H1 (cell line): ENCODE measurements around the gene COL4A2. TPM values are rescaled to one million over a fixed set of nuclear protein-coding genes. Genes with fewer than 3 reads are reported as not detected.

Experiments
- CTCF ChIA-PET: fragments of 300-600 bp; sonication (Branson Sonifier 250); formaldehyde crosslinking; loops from one replicate; lab custom pipeline; 2021; ENCODE audit not compliant: partially characterized antibody; lab: Charles Lee
- POLR2A ChIA-PET: fragments of 300-600 bp; sonication (Branson Sonifier 250); formaldehyde crosslinking; loops from one replicate; lab custom pipeline; 2021; ENCODE audit warnings: inconsistent platforms; ENCODE audit not compliant: partially characterized antibody; lab: Charles Lee
- DNase-seq, 2 experiments: peaks; one replicate each; pipeline versions ENCODE4 v3.0.0 to v3.0.0-alpha.2; 2010 to 2022; ENCODE audit warnings: low spot score in 2 of 2, low read depth in 1 of 2, mixed read lengths in 1 of 2
- FAIRE-seq: peaks from 2 replicates; lab custom pipeline; 2011; peaks lifted over from hg19 to GRCh38; lab: Jason Lieb, UNC
- H2AFZ ChIP-seq: 2 replicates; pipeline ENCODE4 v1.8.1; 2012; ENCODE audit warnings: low read length, inconsistent platforms
- H2AK5ac ChIP-seq: 2 replicates; pipeline ENCODE4 v1.6.1; 2013; ENCODE audit warnings: low read depth, low read length
- H2BK120ac ChIP-seq: replicated peaks from 2 replicates; pipeline ENCODE3; 2013; ENCODE audit warnings: low read depth, low read length, inconsistent platforms
- H2BK12ac ChIP-seq: 2 replicates; pipeline ENCODE4 v1.6.1; 2013; ENCODE audit warnings: low read depth, low read length
- H2BK15ac ChIP-seq: 2 replicates; pipeline ENCODE4 v1.6.1; 2013; ENCODE audit warnings: low read length
- H2BK20ac ChIP-seq: 2 replicates; pipeline ENCODE4 v1.6.1; 2013; ENCODE audit warnings: low read length
- H2BK5ac ChIP-seq: 2 replicates; pipeline ENCODE4 v1.6.1; 2013; ENCODE audit warnings: low read depth, low read length
- H3K14ac ChIP-seq: 2 replicates; pipeline ENCODE4 v1.6.1; 2013; ENCODE audit warnings: inconsistent platforms; ENCODE audit not compliant: insufficient read length
- H3K18ac ChIP-seq: 2 replicates; pipeline ENCODE4 v1.6.1; 2013; ENCODE audit warnings: low read length; ENCODE audit errors: extremely low read depth
- H3K23ac ChIP-seq: 2 replicates; pipeline ENCODE4 v1.6.1; 2013; ENCODE audit warnings: inconsistent platforms; ENCODE audit not compliant: insufficient read length
- H3K23me2 ChIP-seq: 2 replicates; pipeline ENCODE4 v1.6.1; 2013; ENCODE audit warnings: low read depth, low read length
- H3K27ac ChIP-seq: 2 replicates; pipeline ENCODE4 v1.6.1; 2011; ENCODE audit warnings: low read depth, low read length, inconsistent platforms
- H3K27me3 ChIP-seq, 4 experiments: replicated peaks in 1 of 4; 1 replicate in 1 of 4; 2 replicates in 3 of 4; pipeline versions ENCODE4 v1.6.1 to v1.8.1; 2011 to 2013; ENCODE audit warnings: low read length in 3 of 4, mild to moderate bottlenecking in 3 of 4, inconsistent platforms in 2 of 4, mixed read lengths in 2 of 4, moderate library complexity in 1 of 4; ENCODE audit not compliant: control insufficient read depth in 3 of 4, insufficient read depth in 3 of 4; ENCODE audit errors: extremely low read depth in 1 of 4
- H3K36me3 ChIP-seq, 4 experiments: 2 replicates each; pipeline versions ENCODE4 v1.6.1 to v1.8.1; 2011 to 2013; ENCODE audit warnings: mild to moderate bottlenecking in 4 of 4, low read length in 3 of 4, moderate library complexity in 2 of 4, control low read depth in 1 of 4, inconsistent platforms in 1 of 4; ENCODE audit not compliant: insufficient read depth in 4 of 4, control insufficient read depth in 2 of 4
- H3K4ac ChIP-seq: replicated peaks from 2 replicates; pipeline ENCODE3; 2013; ENCODE audit warnings: low read length, low read depth, mixed read lengths, inconsistent platforms; ENCODE audit not compliant: insufficient read length
- H3K4me1 ChIP-seq, 4 experiments: replicated peaks in 1 of 4; 1 replicate in 1 of 4; 2 replicates in 3 of 4; pipeline versions ENCODE4 v1.6.1 to v1.8.1; 2011 to 2013; ENCODE audit warnings: low read length in 3 of 4, inconsistent platforms in 2 of 4, mixed read lengths in 1 of 4; ENCODE audit not compliant: insufficient read depth in 4 of 4, control insufficient read depth in 3 of 4
- H3K4me2 ChIP-seq, 2 experiments: 2 replicates each; pipeline versions ENCODE4 v1.6.1 to v1.8.1; 2011 to 2013; ENCODE audit warnings: low read depth in 2 of 2, low read length in 2 of 2, control low read depth in 1 of 2, inconsistent platforms in 1 of 2, mild to moderate bottlenecking in 1 of 2; ENCODE audit not compliant: insufficient read depth in 1 of 2
- H3K4me3 ChIP-seq, 4 experiments: fragments of 200-600, 300-600 bp in 1 of 4; sonication (generic), shearing (Covaris generic), sonication (Bioruptor Twin) in 1 of 4; 2 replicates each; pipeline versions ENCODE4 v1.5.1 to v1.8.1; 2011 to 2016; ENCODE audit warnings: low read length in 4 of 4, low read depth in 3 of 4, control low read depth in 2 of 4, inconsistent platforms in 2 of 4, mild to moderate bottlenecking in 2 of 4, mixed read lengths in 1 of 4, moderate library complexity in 1 of 4; ENCODE audit not compliant: insufficient read depth in 2 of 4; ENCODE audit errors: extremely low read depth in 1 of 4
- H3K56ac ChIP-seq: replicated peaks from 2 replicates; pipeline ENCODE3; 2013; ENCODE audit warnings: low read depth, mild to moderate bottlenecking, mixed read lengths, low read length, inconsistent platforms; ENCODE audit not compliant: insufficient read length
- H3K79me1 ChIP-seq: 2 replicates; pipeline ENCODE4 v1.6.1; 2013; ENCODE audit warnings: low read depth, low read length, control low read depth
- H3K79me2 ChIP-seq, 2 experiments: 2 replicates each; pipeline versions ENCODE4 v1.6.1 to v1.8.1; 2012 to 2013; ENCODE audit warnings: low read length in 2 of 2, mild to moderate bottlenecking in 2 of 2, inconsistent platforms in 1 of 2; ENCODE audit not compliant: insufficient read depth in 2 of 2, control insufficient read depth in 1 of 2
- H3K9ac ChIP-seq, 4 experiments: replicated peaks in 1 of 4; 1 replicate in 1 of 4; 2 replicates in 3 of 4; pipeline versions ENCODE4 v1.6.1 to v1.8.1; 2011 to 2013; ENCODE audit warnings: low read depth in 3 of 4, low read length in 3 of 4, control low read depth in 2 of 4, mild to moderate bottlenecking in 2 of 4, moderate library complexity in 2 of 4, inconsistent platforms in 1 of 4; ENCODE audit errors: extremely low read depth in 1 of 4
- H3K9me3 ChIP-seq, 2 experiments: 2 replicates each; pipeline versions ENCODE4 v1.6.1 to v1.8.1; 2012 to 2013; ENCODE audit warnings: mild to moderate bottlenecking in 2 of 2, moderate library complexity in 2 of 2, control low read depth in 1 of 2, inconsistent platforms in 1 of 2, low read depth in 1 of 2, low read length in 1 of 2, mixed read lengths in 1 of 2; ENCODE audit not compliant: insufficient read depth in 2 of 2
- H4K20me1 ChIP-seq, 2 experiments: replicated peaks in 1 of 2; 2 replicates each; pipeline versions ENCODE3 to v1.8.1; 2011 to 2013; ENCODE audit warnings: inconsistent platforms in 2 of 2, low read length in 2 of 2, mild to moderate bottlenecking in 1 of 2; ENCODE audit not compliant: insufficient read depth in 2 of 2, control insufficient read depth in 1 of 2
- H4K5ac ChIP-seq: 2 replicates; pipeline ENCODE4 v1.6.1; 2013; ENCODE audit warnings: low read length, low read depth, mixed read lengths, inconsistent platforms; ENCODE audit not compliant: insufficient read length
- H4K8ac ChIP-seq: 2 replicates; pipeline ENCODE4 v1.8.0; 2013; ENCODE audit warnings: mild to moderate bottlenecking, moderate library complexity, low read length, inconsistent platforms; ENCODE audit not compliant: insufficient read depth; ENCODE audit errors: extremely low read depth
- H4K91ac ChIP-seq: replicated peaks from 2 replicates; pipeline ENCODE3; 2013; ENCODE audit warnings: low read length, mixed read lengths, inconsistent platforms; ENCODE audit not compliant: insufficient read length
- BCL11A ChIP-seq, 2 experiments: IDR thresholded peaks; one replicate each; pipeline ENCODE4 v1.6.1; 2011; ENCODE audit warnings: low read depth in 2 of 2, low read length in 2 of 2, mild to moderate bottlenecking in 2 of 2
- CTBP2 ChIP-seq: IDR thresholded peaks from 2 replicates; pipeline ENCODE4 v1.7.0; 2011; ENCODE audit warnings: borderline replicate concordance, mild to moderate bottlenecking, moderate library complexity, mixed read lengths, low read length; ENCODE audit not compliant: insufficient read depth, insufficient read length
- FOSL1 ChIP-seq: IDR thresholded peaks from 2 replicates; pipeline ENCODE4 v1.6.1; 2011; ENCODE audit warnings: mild to moderate bottlenecking, low read depth, low read length, moderate library complexity; ENCODE audit not compliant: insufficient read depth
- HDAC6 ChIP-seq: IDR thresholded peaks from one replicate; pipeline ENCODE4 v1.7.1; 2012; ENCODE audit warnings: low read depth, mild to moderate bottlenecking, inconsistent platforms, low read length, moderate library complexity
- NRF1 ChIP-seq: IDR thresholded peaks from 2 replicates; pipeline ENCODE4 v1.6.1; 2011; ENCODE audit warnings: mild to moderate bottlenecking, low read depth, low read length, improper control_type of control experiment
- POLR2A ChIP-seq, 2 experiments: IDR thresholded peaks; 1 replicate in 1 of 2; 2 replicates in 1 of 2; pipeline ENCODE4 v1.6.1; 2011; ENCODE audit warnings: low read depth in 2 of 2, low read length in 2 of 2, mild to moderate bottlenecking in 2 of 2; ENCODE audit errors: control extremely low read depth in 1 of 2
- TAF7 ChIP-seq: optimal IDR thresholded peaks from 2 replicates; pipeline ENCODE3; 2011; ENCODE audit warnings: low read depth, mild to moderate bottlenecking, inconsistent platforms, low read length, moderate library complexity, borderline replicate concordance
- YY1 ChIP-seq: IDR thresholded peaks from 2 replicates; pipeline ENCODE4 v1.6.1; 2011; ENCODE audit warnings: low read depth, mild to moderate bottlenecking, low read length
- WGBS, 2 experiments: shearing (Covaris generic) in 1 of 2; methylation state at CpG; one replicate each; pipeline versions ENCODE4 v1.1.6 to v1.1.7; 2013 to 2015; ENCODE audit warnings: low lambda C conversion rate in 2 of 2, mixed read lengths in 2 of 2, inconsistent platforms in 1 of 2, low coverage in 1 of 2, missing lambda C conversion rate in 1 of 2; ENCODE audit not compliant: insufficient replicate concordance in 2 of 2, insufficient coverage in 1 of 2, insufficient read length in 1 of 2; ENCODE audit errors: extremely low coverage in 1 of 2, missing lambda C conversion rate in 1 of 2; 5-methylcytosine and 5-hydroxymethylcytosine counted together
- polyA plus RNA-seq, 7 experiments: library from polyadenylated mRNA; depleted of rRNA in 3 of 7; stranded (reverse) in 5 of 7; unstranded in 2 of 7; fragments of >200 nt in 5 of 7; fragments of 200-250 nt in 2 of 7; gene quantifications; 1 replicate in 5 of 7; 2 replicates in 1 of 7; 4 replicates in 1 of 7; pipeline versions ENCODE4 v1.2.1 to v1.2.3, GENCODE V29; 2011 to 2013; ENCODE audit warnings: missing spikeins in 2 of 7, mixed read lengths in 2 of 7
- total RNA-seq: library from RNA; stranded (reverse); fragmentation: NEBNext Ultra II Directional; extraction: Animal tissue kit (Norgen Biotek cat#: 25700); gene quantifications from 2 replicates; pipeline ENCODE4 v1.2.1, GENCODE V29; 2021
- TF ChIP-seq, protein P1 (sequence below): IDR thresholded peaks from 2 replicates; pipeline ENCODE4 v1.6.1; 2012; ENCODE audit warnings: low read length, inconsistent platforms

Gene COL4A2
- total and polyA plus RNA-seq, 2 of the 8 experiments (the other 6 are each of a cell fraction or from before 2014, with no cell fraction given): 80.4 to 87.3 TPM

DNA sequence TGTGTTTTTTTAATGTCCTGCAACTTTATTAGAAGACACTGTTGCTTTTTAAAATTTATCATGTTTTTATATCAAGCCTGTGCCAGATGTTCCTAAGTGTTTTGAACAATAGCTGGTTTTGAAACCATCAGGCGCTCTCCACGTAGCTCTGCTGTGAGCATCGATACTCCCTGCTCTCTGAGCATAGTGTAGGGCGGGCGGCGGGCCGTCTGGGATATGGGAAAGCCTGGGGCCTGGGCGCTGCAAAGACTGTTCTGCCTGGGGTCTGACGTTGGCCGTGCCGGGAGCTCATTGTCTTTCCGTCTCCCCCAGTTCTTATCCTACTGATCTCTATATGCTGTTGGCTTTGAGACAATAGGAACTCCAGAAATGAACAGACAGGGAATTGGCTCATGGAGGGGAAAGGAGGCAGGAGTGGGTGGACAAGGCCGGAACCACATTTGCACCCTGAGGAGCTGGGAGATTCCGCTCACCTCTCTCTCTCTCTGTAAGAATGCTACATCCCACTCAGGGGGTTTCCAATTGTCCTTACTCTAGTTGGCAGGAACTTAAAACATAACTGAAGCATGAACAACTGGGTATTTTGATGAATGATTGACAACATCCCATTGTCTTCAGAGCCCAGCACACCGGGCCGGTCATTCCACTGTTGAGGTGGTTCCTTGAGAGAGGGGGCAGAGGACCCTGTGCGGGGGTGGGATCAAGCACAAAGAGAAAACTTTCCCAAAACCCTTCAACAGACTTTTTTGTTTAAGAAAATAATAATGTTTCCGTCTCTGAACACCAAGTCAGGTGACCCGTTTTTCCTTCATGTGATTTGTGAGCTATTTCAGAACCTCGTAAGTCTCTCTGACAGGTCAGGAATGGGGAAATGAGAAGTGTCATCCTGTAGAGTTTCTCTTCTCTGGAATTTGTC is 64.7 kb downstream of the COL4A2 start:
- H2BK15ac ChIP-seq: no peak overlapping the region
- H3K27me3 ChIP-seq: no peaks in the 10 kb centered on the region
- 92% methylated on average over 20 of the region's 20 CpGs; no CpG with 5 or more reads in 1 of the 2 experiments for WGBS, 2 experiments
- no peaks in the 10 kb centered on the region for H3K79me2 ChIP-seq
- CTCF ChIA-PET: interaction anchor here (0.5 to 4.6 kb wide), 7 partner anchors 10 to 1055 kb away, joined by 3 to 20 read pairs (median 5); no protein-coding TSS in a partner anchor
- H3K23me2 ChIP-seq: no peaks in the 10 kb centered on the region
- H4K8ac ChIP-seq: no peak overlapping the region
- POLR2A ChIA-PET: interaction anchor here (1.4 to 1.7 kb wide), 2 partner anchors 9 to 63 kb away, joined by 3 to 4 read pairs; no protein-coding TSS in a partner anchor
- peaks cover under 1 to 2% of the 10 kb centered on the region in 2 experiments for H4K20me1 ChIP-seq
- FAIRE-seq: no peak
- no peak overlapping the region for H2AK5ac ChIP-seq
- H3K14ac ChIP-seq: no peak overlapping the region
- no peaks in the 10 kb centered on the region for H3K9me3 ChIP-seq
- H3K4me1 ChIP-seq: no peaks in the 10 kb centered on the region
- no peaks in the 10 kb centered on the region for H3K36me3 ChIP-seq
- no peak overlapping the region for H2BK20ac ChIP-seq
- no peak overlapping the region for H3K4me3 ChIP-seq
- no peak overlapping the region for H4K91ac ChIP-seq
- no peak overlapping the region for H3K56ac ChIP-seq
- no peak overlapping the region for H3K9ac ChIP-seq
- H2AFZ ChIP-seq: no peak overlapping the region
- H3K4me2 ChIP-seq: no peak overlapping the region
- H3K79me1 ChIP-seq: no peaks in the 10 kb centered on the region
- no peak overlapping the region for H3K27ac ChIP-seq
- no peak overlapping the region for H3K4ac ChIP-seq
- H2BK120ac ChIP-seq: no peak overlapping the region
- no peak overlapping the region for H2BK12ac ChIP-seq
- no peak overlapping the region for H2BK5ac ChIP-seq
- no peak overlapping the region for H4K5ac ChIP-seq
- no peak for DNase-seq
- no peak overlapping the region for H3K18ac ChIP-seq
- H3K23ac ChIP-seq: no peak overlapping the region
- TF ChIP-seq POLR2A (IDR thresholded peaks at IDR 0.05; ENCODE audit: control extremely low read depth in 1 of 2, low read depth in 2 of 2, low read length in 2 of 2) (no peak), CTBP2 (no peak), NRF1 (no peak), HDAC6 (no peak), YY1 (no peak), FOSL1 (no peak), BCL11A (IDR thresholded peaks at IDR 0.05; ENCODE audit: low read depth in 2 of 2, low read length in 2 of 2) (no peak), TAF7 (no peak)
- TF ChIP-seq, protein P1, sequence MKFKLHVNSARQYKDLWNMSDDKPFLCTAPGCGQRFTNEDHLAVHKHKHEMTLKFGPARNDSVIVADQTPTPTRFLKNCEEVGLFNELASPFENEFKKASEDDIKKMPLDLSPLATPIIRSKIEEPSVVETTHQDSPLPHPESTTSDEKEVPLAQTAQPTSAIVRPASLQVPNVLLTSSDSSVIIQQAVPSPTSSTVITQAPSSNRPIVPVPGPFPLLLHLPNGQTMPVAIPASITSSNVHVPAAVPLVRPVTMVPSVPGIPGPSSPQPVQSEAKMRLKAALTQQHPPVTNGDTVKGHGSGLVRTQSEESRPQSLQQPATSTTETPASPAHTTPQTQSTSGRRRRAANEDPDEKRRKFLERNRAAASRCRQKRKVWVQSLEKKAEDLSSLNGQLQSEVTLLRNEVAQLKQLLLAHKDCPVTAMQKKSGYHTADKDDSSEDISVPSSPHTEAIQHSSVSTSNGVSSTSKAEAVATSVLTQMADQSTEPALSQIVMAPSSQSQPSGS: no peak
